Ishikawa (cell line): ENCODE results near the gene ARSI.

Experiments
- CEBPB ChIP-seq: IDR thresholded peaks from 2 replicates; pipeline ENCODE4 v1.6.1; 2012
- CREB1 ChIP-seq: IDR thresholded peaks from 2 replicates; pipeline ENCODE4 v1.6.1; 2012; ENCODE audit warnings: low read depth
- EP300 ChIP-seq: IDR thresholded peaks from 2 replicates; pipeline ENCODE4 v1.6.1; 2012; ENCODE audit warnings: borderline replicate concordance
- MAX ChIP-seq: IDR thresholded peaks from 2 replicates; pipeline ENCODE4 v1.6.1; 2012
- NFIC ChIP-seq: IDR thresholded peaks from 2 replicates; pipeline ENCODE4 v1.6.1; 2012
- RAD21 ChIP-seq: IDR thresholded peaks from 2 replicates; pipeline ENCODE4 v1.6.1; 2012; ENCODE audit warnings: low read depth
- TAF1 ChIP-seq: IDR thresholded peaks from 2 replicates; pipeline ENCODE4 v1.6.1; 2012; ENCODE audit warnings: low read depth, mild to moderate bottlenecking

GRCh38 chr5:150320044-150320613 lies 17.4 kb upstream of the ARSI start:
- TF ChIP-seq MAX, result peak; percentile 92
- no peak; the same call in 1 of the 2 replicates for TF ChIP-seq NFIC
- no peak for TF ChIP-seq EP300
- peak; percentile 33; the same call in 1 of the 2 replicates for TF ChIP-seq CEBPB
- TF ChIP-seq TAF1, result no peak
- TF ChIP-seq RAD21, result no peak
- TF ChIP-seq CREB1, result no peak
